AG20443 (cell line): ENCODE data around the gene XRN2.
"Not testable (repeated sequence)": the region's sequence is repeated elsewhere in the genome, so short reads cannot be mapped to it uniquely, and the experiment has no call there.

ENCODE experiments used
- DNase-seq: peaks from one replicate; pipeline ENCODE4 v3.0.0; 2012; ENCODE audit warnings: low spot score, mixed read lengths

Gene XRN2

GRCh38 chr20:21387528-21387927, 84.4 kb downstream of the XRN2 start:
- no peak for DNase-seq

GRCh38 chr20:21388566-21388965, 85.4 kb downstream of the XRN2 start:
- no peak for DNase-seq

GRCh38 chr20:21389368-21389767, 86.2 kb downstream of the XRN2 start:
- no peak for DNase-seq

- no peak for DNase-seq
These were observed 87.6 kb downstream of the XRN2 start for GRCh38 chr20:21390768-21391167.

GRCh38 chr20:21391185-21391971, 88.2 kb downstream of the XRN2 start:
- DNase-seq, result no peak

GRCh38 chr20:21391972-21392352, 88.8 kb downstream of the XRN2 start:
- no peak for DNase-seq

GRCh38 chr20:21393166-21393565, 90.0 kb downstream of the XRN2 start:
- no peak for DNase-seq

GRCh38 chr20:21393816-21394519, 90.8 kb downstream of the XRN2 start:
- DNase-seq, result no peak

GRCh38 chr20:21394551-21394950, 91.4 kb downstream of the XRN2 start:
- no peak for DNase-seq

GRCh38 chr20:21395051-21395665, 92.0 kb downstream of the XRN2 start:
- DNase-seq, result no peak

GRCh38 chr20:21395666-21396598, 92.8 kb downstream of the XRN2 start:
- peak; percentile 23 for DNase-seq

GRCh38 chr20:21396599-21397340, 93.6 kb downstream of the XRN2 start:
- DNase-seq, result peak; percentile 35

- no peak for DNase-seq
These were observed 94.4 kb downstream of the XRN2 start, which contains the start of gene NKX2-4 for GRCh38 chr20:21397341-21398108. Gene NKX2-4 (minus strand): TSS chr20:21397526. CDS start chr20:21397399, 127 bp downstream.

- DNase-seq, result no peak
These were observed 95.2 kb downstream of the XRN2 start for GRCh38 chr20:21398109-21399004.

GRCh38 chr20:21399005-21399475, 95.9 kb downstream of the XRN2 start:
- no peak for DNase-seq

GRCh38 chr20:21411725-21412124, 108.6 kb downstream of the XRN2 start:
- no peak for DNase-seq

- not testable (repeated sequence) for DNase-seq
These were observed 110.9 kb downstream of the XRN2 start for GRCh38 chr20:21413996-21414395.

GRCh38 chr20:21419147-21419546, 116.0 kb downstream of the XRN2 start:
- not testable (repeated sequence) for DNase-seq

- DNase-seq, result no peak
These were observed 118.6 kb downstream of the XRN2 start for GRCh38 chr20:21421601-21422236.
